H9 (cell line): ENCODE data around the gene KMT2C. TPM values are rescaled to one million over a fixed set of nuclear protein-coding genes. Genes with fewer than 3 reads are reported as not detected.

Source experiments
- DNase-seq: peaks from one replicate; pipeline ENCODE4 v3.0.0-alpha.2; 2017
- H2AFZ ChIP-seq: one replicate; pipeline ENCODE4 v1.6.1; 2013; ENCODE audit warnings: mild to moderate bottlenecking, low read length, control low read depth, moderate library complexity
- H2AK5ac ChIP-seq: 2 replicates; pipeline ENCODE4 v1.6.1; 2013; ENCODE audit warnings: low read length, control low read depth, mixed read lengths; ENCODE audit not compliant: insufficient read length
- H2BK120ac ChIP-seq: one replicate; pipeline ENCODE4 v1.6.1; 2013; ENCODE audit warnings: low read depth, mild to moderate bottlenecking, low read length, control low read depth, inconsistent platforms; ENCODE audit not compliant: poor library complexity, severe bottlenecking
- H2BK12ac ChIP-seq: 2 replicates; pipeline ENCODE4 v1.6.1; 2013; ENCODE audit warnings: low read length, control low read depth, mixed read lengths, low read depth; ENCODE audit not compliant: insufficient read length
- H2BK15ac ChIP-seq: 2 replicates; pipeline ENCODE4 v1.6.1; 2013; ENCODE audit warnings: low read depth, low read length, control low read depth
- H2BK20ac ChIP-seq: one replicate; pipeline ENCODE4 v1.6.1; 2013; ENCODE audit warnings: low read depth, mild to moderate bottlenecking, low read length, control low read depth, inconsistent platforms; ENCODE audit not compliant: poor library complexity, severe bottlenecking
- H2BK5ac ChIP-seq: 2 replicates; pipeline ENCODE4 v1.6.1; 2013; ENCODE audit warnings: low read length, control low read depth, mixed read lengths; ENCODE audit not compliant: insufficient read length
- H3K14ac ChIP-seq: 2 replicates; pipeline ENCODE4 v1.6.1; 2013; ENCODE audit warnings: low read length, control low read depth; ENCODE audit not compliant: insufficient read depth
- H3K18ac ChIP-seq: 2 replicates; pipeline ENCODE4 v1.6.1; 2013; ENCODE audit warnings: low read depth, mild to moderate bottlenecking, mixed read lengths, low read length, control low read depth; ENCODE audit not compliant: insufficient read length
- H3K23ac ChIP-seq: 2 replicates; pipeline ENCODE4 v1.6.1; 2013; ENCODE audit warnings: low read length, control low read depth, mixed read lengths, low read depth; ENCODE audit not compliant: insufficient read length
- H3K23me2 ChIP-seq: 2 replicates; pipeline ENCODE4 v1.6.1; 2013; ENCODE audit warnings: low read depth, mild to moderate bottlenecking, mixed read lengths, low read length, control low read depth; ENCODE audit not compliant: insufficient read length, poor library complexity, severe bottlenecking
- H3K27ac ChIP-seq: 2 replicates; pipeline ENCODE4 v1.5.1; 2013; ENCODE audit warnings: low read length, control low read depth, mixed read lengths, low read depth; ENCODE audit not compliant: insufficient read length
- H3K27me3 ChIP-seq: 2 replicates; pipeline ENCODE4 v1.6.1; 2013; ENCODE audit warnings: low read length, control low read depth, inconsistent platforms; ENCODE audit not compliant: insufficient read depth
- H3K4ac ChIP-seq: 2 replicates; pipeline ENCODE4 v1.6.1; 2013; ENCODE audit warnings: low read depth, mild to moderate bottlenecking, control low read depth, inconsistent platforms, low read length, moderate library complexity
- H3K4me1 ChIP-seq: 2 replicates; pipeline ENCODE4 v1.6.1; 2013; ENCODE audit warnings: low read length, control low read depth, inconsistent platforms; ENCODE audit not compliant: insufficient read depth
- H3K4me2 ChIP-seq: 2 replicates; pipeline ENCODE4 v1.6.1; 2013; ENCODE audit warnings: low read length, control low read depth, mixed read lengths; ENCODE audit not compliant: insufficient read length, insufficient read depth
- H3K56ac ChIP-seq: 2 replicates; pipeline ENCODE4 v1.6.1; 2013; ENCODE audit warnings: low read depth, mild to moderate bottlenecking, mixed read lengths, low read length, control low read depth; ENCODE audit not compliant: insufficient read length
- H3K79me1 ChIP-seq: 2 replicates; pipeline ENCODE4 v1.6.1; 2013; ENCODE audit warnings: low read depth, mild to moderate bottlenecking, moderate library complexity, low read length, control low read depth, inconsistent platforms; ENCODE audit not compliant: insufficient read depth, poor library complexity, severe bottlenecking
- H3K79me2 ChIP-seq: 2 replicates; pipeline ENCODE4 v1.6.1; 2013; ENCODE audit warnings: low read length, control low read depth, inconsistent platforms; ENCODE audit not compliant: insufficient read depth
- H3K9ac ChIP-seq: 2 replicates; pipeline ENCODE4 v1.6.1; 2013; ENCODE audit warnings: low read length, control low read depth, mixed read lengths; ENCODE audit not compliant: insufficient read length; ENCODE audit errors: extremely low read depth
- H3K9me3 ChIP-seq: one replicate; pipeline ENCODE4 v1.6.1; 2013; ENCODE audit warnings: low read depth, low read length, inconsistent platforms; ENCODE audit not compliant: control insufficient read depth
- H3T11ph ChIP-seq: one replicate; pipeline ENCODE4 v1.6.1; 2013; ENCODE audit warnings: mild to moderate bottlenecking, low read length, control low read depth, inconsistent platforms
- H4K20me1 ChIP-seq: one replicate; pipeline ENCODE4 v1.6.1; 2013; ENCODE audit not compliant: control insufficient read depth, insufficient read length, insufficient read depth
- H4K5ac ChIP-seq: 2 replicates; pipeline ENCODE4 v1.6.1; 2013; ENCODE audit warnings: low read depth, mild to moderate bottlenecking, mixed read lengths, low read length, control low read depth; ENCODE audit not compliant: insufficient read length
- H4K8ac ChIP-seq: replicated peaks from 2 replicates; pipeline ENCODE4 v1.6.1; 2013; ENCODE audit warnings: low read length, control low read depth, mixed read lengths, low read depth; ENCODE audit not compliant: insufficient read length
- H4K91ac ChIP-seq: 2 replicates; pipeline ENCODE4 v1.6.1; 2013; ENCODE audit warnings: low read depth, mild to moderate bottlenecking, moderate library complexity, mixed read lengths, low read length, control low read depth; ENCODE audit not compliant: insufficient read length
- H3K27ac Mint-ChIP-seq, 3 experiments: 2 replicates in 2 of 3; 3 replicates in 1 of 3; pipeline ENCODE4 v1.8.0; 2020 to 2021; ENCODE audit warnings: mixed read lengths in 3 of 3, mild to moderate bottlenecking in 1 of 3, moderate library complexity in 1 of 3
- H3K27me3 Mint-ChIP-seq: 2 replicates; pipeline ENCODE4 v1.8.0; 2021; ENCODE audit warnings: low read depth, mild to moderate bottlenecking, moderate library complexity, mixed read lengths
- H3K36me3 Mint-ChIP-seq, 3 experiments: 2 replicates in 2 of 3; 3 replicates in 1 of 3; pipeline ENCODE4 v1.8.0; 2020 to 2021; ENCODE audit warnings: low read depth in 3 of 3, mixed read lengths in 3 of 3; ENCODE audit not compliant: insufficient read depth in 1 of 3
- H3K4me1 Mint-ChIP-seq, 2 experiments: 2 replicates each; pipeline ENCODE4 v1.8.0; 2020; ENCODE audit warnings: mixed read lengths in 2 of 2
- H3K4me3 Mint-ChIP-seq, 2 experiments: 2 replicates in 1 of 2; 3 replicates in 1 of 2; pipeline ENCODE4 v1.8.0; 2020 to 2021; ENCODE audit warnings: mild to moderate bottlenecking in 2 of 2, mixed read lengths in 2 of 2, moderate library complexity in 1 of 2
- H3K9me3 Mint-ChIP-seq, 2 experiments: 2 replicates in 1 of 2; 3 replicates in 1 of 2; pipeline ENCODE4 v1.8.0; 2020; ENCODE audit warnings: mild to moderate bottlenecking in 2 of 2, mixed read lengths in 2 of 2, moderate library complexity in 1 of 2
- CTCF ChIP-seq: fragments of 200-600 bp; sonication (generic); conservative IDR thresholded peaks from 3 replicates; pipeline ENCODE4 v1.8.0; 2021; ENCODE audit warnings: antibody characterized with exemption, mild to moderate bottlenecking
- WGBS: extraction: QIAGEN DNeasy Blood & Tissue Kit; methylation state at CpG from one replicate; pipeline ENCODE4 v1.1.7; 2013; ENCODE audit warnings: missing lambda C conversion rate, low lambda C conversion rate, mixed read lengths; ENCODE audit not compliant: insufficient read length; ENCODE audit errors: extremely low coverage; 5-methylcytosine and 5-hydroxymethylcytosine counted together
- total RNA-seq: library from RNA; stranded (reverse); gene quantifications from 2 replicates; pipeline ENCODE4 v1.2.1, GENCODE V29; 2021

Gene KMT2C
- total RNA-seq, 1 experiment from 2014 or later = 32.2 TPM

DNA sequence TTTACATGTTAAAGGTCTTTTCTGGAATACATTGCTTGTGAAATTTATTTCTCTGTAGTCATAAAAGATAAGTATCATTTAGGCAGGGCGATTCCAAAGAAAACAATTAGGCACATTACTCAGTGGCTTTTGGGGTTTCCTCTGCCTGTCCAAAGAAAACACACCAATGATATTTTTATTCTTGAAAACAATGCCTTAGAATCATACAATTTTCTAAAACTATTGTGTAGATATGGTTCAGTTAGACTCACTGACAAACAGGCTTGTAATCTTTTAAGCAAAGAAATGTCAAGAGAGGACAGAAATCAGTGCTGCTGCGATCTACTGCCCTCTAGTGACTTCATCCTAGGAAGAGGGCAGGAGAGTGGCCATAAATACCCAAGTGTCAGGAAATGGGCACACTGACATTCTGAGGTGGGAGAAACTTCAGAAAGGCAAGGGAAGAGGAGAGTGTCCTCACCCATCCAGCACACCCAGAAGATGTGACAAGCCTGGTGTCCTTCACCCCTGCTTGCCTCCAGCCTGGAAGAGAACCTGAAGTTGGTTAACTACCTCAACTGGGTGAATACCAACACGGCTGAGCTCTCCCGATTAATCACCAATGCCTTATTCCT is 289.8 kb downstream of the KMT2C start:
- Histone ChIP-seq H3K23me2 (no peaks in the 10 kb centered on the region), H3K56ac (no peak overlapping the region), H3K79me1 (no peaks in the 10 kb centered on the region), H3K9ac (no peak overlapping the region), H2BK5ac (no peak overlapping the region), H3T11ph (no peak overlapping the region), H3K14ac (no peak overlapping the region), H2BK120ac (no peak overlapping the region), H2AK5ac (no peak overlapping the region), H3K4ac (no peak overlapping the region), H2BK15ac (no peak overlapping the region), H4K8ac (no peak overlapping the region), H4K20me1 (no peaks in the 10 kb centered on the region), H4K5ac (no peak overlapping the region), H2BK12ac (no peak overlapping the region), H3K9me3 (no peaks in the 10 kb centered on the region), H3K4me1 (no peaks in the 10 kb centered on the region), H2AFZ (no peak overlapping the region), H3K18ac (no peak overlapping the region), H2BK20ac (no peak overlapping the region), H3K27ac (no peak overlapping the region), H3K4me2 (no peak overlapping the region), H3K27me3 (no peaks in the 10 kb centered on the region), H3K79me2 (no peaks in the 10 kb centered on the region), H4K91ac (no peak overlapping the region), H3K23ac (no peak overlapping the region)
- no CpG with 5 or more reads among the region's 4 CpGs for WGBS
- no peaks in the 10 kb centered on the region for H3K27me3 Mint-ChIP-seq
- TF ChIP-seq CTCF = peak; percentile 76
- peaks cover 20 to 75% (median 67%) of the 10 kb centered on the region in 3 experiments; a peak in 6 of 7 replicates for H3K36me3 Mint-ChIP-seq
- no peak for DNase-seq
- H3K4me1 Mint-ChIP-seq = no peaks in the 10 kb centered on the region
- H3K9me3 Mint-ChIP-seq = no peaks in the 10 kb centered on the region
- no peak overlapping the region for H3K4me3 Mint-ChIP-seq
- H3K27ac Mint-ChIP-seq = no peak overlapping the region
